SK-N-SH (cell line): ENCODE measurements around the gene TANC2. TPM values are rescaled to one million over a fixed set of nuclear protein-coding genes. Genes with fewer than 3 reads are reported as not detected.

Source experiments
- CTCF ChIA-PET: fragments of 300-600, 350-600 bp; formaldehyde crosslinking; extraction: SDS; loops from one replicate; lab custom pipeline; 2021; lab: Yijun Ruan, JAX
- POLR2A ChIA-PET: fragments of 350-600 bp; sonication (Branson Sonifier 250); formaldehyde crosslinking; extraction: SDS; loops from one replicate; lab custom pipeline; 2020; ENCODE audit warnings: antibody characterized with exemption, inconsistent platforms; lab: Yijun Ruan, JAX
- DNase-seq: peaks from one replicate; pipeline ENCODE4 v3.0.0; 2012
- H2AFZ ChIP-seq: fragments of 200-600 bp; sonication (generic); 2 replicates; pipeline ENCODE4 v1.8.1; 2016; ENCODE audit warnings: antibody characterized with exemption, mild to moderate bottlenecking, low read depth
- H3F3A ChIP-seq: fragments of 200-600 bp; sonication (generic); replicated peaks from 2 replicates; pipeline ENCODE3; 2016; ENCODE audit warnings: antibody characterized with exemption, mild to moderate bottlenecking; ENCODE audit not compliant: insufficient read depth
- H3K27ac ChIP-seq, 2 experiments: fragments of 200-500 bp in 1 of 2; fragments of 200-600 bp in 1 of 2; sonication (Bioruptor generic) in 1 of 2; sonication (generic), shearing (Covaris generic) in 1 of 2; 2 replicates each; pipeline versions ENCODE4 v1.5.1 to v1.6.1; 2014 to 2016; ENCODE audit warnings: low read depth in 2 of 2, inconsistent platforms in 1 of 2, low read length in 1 of 2, mild to moderate bottlenecking in 1 of 2, mixed read lengths in 1 of 2
- H3K27me3 ChIP-seq: fragments of 200-600 bp; sonication (generic), shearing (Covaris generic); 2 replicates; pipeline ENCODE4 v1.6.1; 2016; ENCODE audit warnings: mixed run types; ENCODE audit not compliant: insufficient read depth
- H3K36me3 ChIP-seq, 2 experiments: fragments of 200-500 bp in 1 of 2; fragments of 200-600 bp in 1 of 2; sonication (Bioruptor generic) in 1 of 2; sonication (generic) in 1 of 2; replicated peaks in 1 of 2; 2 replicates each; pipeline versions ENCODE3 to v1.5.1; 2014 to 2016; ENCODE audit warnings: low read length in 1 of 2, mild to moderate bottlenecking in 1 of 2; ENCODE audit not compliant: insufficient read depth in 2 of 2, control insufficient read depth in 1 of 2
- H3K4me1 ChIP-seq, 2 experiments: fragments of 200-500 bp in 1 of 2; fragments of 200-600 bp in 1 of 2; sonication (Bioruptor generic) in 1 of 2; sonication (generic), shearing (Covaris generic) in 1 of 2; 2 replicates each; pipeline versions ENCODE4 v1.5.1 to v1.6.1; 2014 to 2016; ENCODE audit warnings: low read depth in 1 of 2, low read length in 1 of 2, mixed run types in 1 of 2; ENCODE audit not compliant: insufficient read depth in 2 of 2, control insufficient read depth in 1 of 2
- H3K4me2 ChIP-seq: fragments of 200-600 bp; sonication (generic), shearing (Covaris generic); 2 replicates; pipeline ENCODE4 v1.6.1; 2017; ENCODE audit warnings: mixed run types
- H3K4me3 ChIP-seq, 2 experiments: fragments of 200-500 bp in 1 of 2; fragments of 200-600 bp in 1 of 2; sonication (Bioruptor generic) in 1 of 2; sonication (generic), shearing (Covaris generic) in 1 of 2; 2 replicates each; pipeline versions ENCODE4 v1.5.1 to v1.8.1; 2014 to 2016; ENCODE audit warnings: low read depth in 2 of 2, inconsistent platforms in 1 of 2, low read length in 1 of 2, mild to moderate bottlenecking in 1 of 2, mixed read lengths in 1 of 2, moderate library complexity in 1 of 2
- H3K79me2 ChIP-seq: fragments of 200-600 bp; sonication (generic); 2 replicates; pipeline ENCODE4 v1.8.1; 2017; ENCODE audit warnings: mild to moderate bottlenecking; ENCODE audit not compliant: insufficient read depth
- H3K9ac ChIP-seq: fragments of 200-600 bp; sonication (generic); 2 replicates; pipeline ENCODE4 v1.6.1; 2017; ENCODE audit warnings: mixed run types
- H3K9me2 ChIP-seq: fragments of 200-600 bp; sonication (generic); 2 replicates; pipeline ENCODE4 v1.6.1; 2017; ENCODE audit warnings: mixed run types
- H3K9me3 ChIP-seq: fragments of 200-600 bp; sonication (generic); 2 replicates; pipeline ENCODE4 v1.6.1; 2017; ENCODE audit warnings: mixed run types, mild to moderate bottlenecking, moderate library complexity
- H4K20me1 ChIP-seq: fragments of 200-600 bp; sonication (generic); 2 replicates; pipeline ENCODE4 v1.6.1; 2017; ENCODE audit warnings: mild to moderate bottlenecking, mixed run types; ENCODE audit not compliant: insufficient read depth
- ELF1 ChIP-seq: IDR thresholded peaks from 2 replicates; pipeline ENCODE4 v1.4.0; 2012
- EZH2phosphoT487 ChIP-seq: fragments of 200-600 bp; sonication (generic); IDR thresholded peaks from 2 replicates; pipeline ENCODE4 v1.6.1; 2017; ENCODE audit warnings: low read depth, mixed run types, mild to moderate bottlenecking, antibody characterized with exemption, moderate library complexity, borderline replicate concordance
- FOSL2 ChIP-seq: IDR thresholded peaks from 2 replicates; pipeline ENCODE4 v1.4.0; 2012; ENCODE audit warnings: low read depth, mild to moderate bottlenecking, moderate library complexity, borderline replicate concordance
- GABPA ChIP-seq: IDR thresholded peaks from 2 replicates; pipeline ENCODE4 v1.4.0; 2012; ENCODE audit warnings: low read depth, mild to moderate bottlenecking
- GATA2 ChIP-seq: sonication (generic); formaldehyde crosslinking; IDR thresholded peaks from 2 replicates; pipeline ENCODE4 v1.5.0; 2020; ENCODE audit warnings: mild to moderate bottlenecking, missing genetic modification reagents
- JUND ChIP-seq: IDR thresholded peaks from 2 replicates; pipeline ENCODE4 v1.4.0; 2012
- MEF2A ChIP-seq: IDR thresholded peaks from 2 replicates; pipeline ENCODE4 v1.4.0; 2012; ENCODE audit warnings: low read depth, borderline replicate concordance
- MXI1 ChIP-seq: IDR thresholded peaks from 2 replicates; pipeline ENCODE4 v1.6.1; 2012; ENCODE audit warnings: mild to moderate bottlenecking, low read depth, low read length, improper control_type of control experiment
- NFIC ChIP-seq: IDR thresholded peaks from 2 replicates; pipeline ENCODE4 v1.4.0; 2012; ENCODE audit warnings: borderline replicate concordance
- RAD21 ChIP-seq: IDR thresholded peaks from 2 replicates; pipeline ENCODE4 v1.6.1; 2012; ENCODE audit warnings: mild to moderate bottlenecking, low read length
- RFX5 ChIP-seq: IDR thresholded peaks from 2 replicates; pipeline ENCODE4 v1.6.1; 2012; ENCODE audit warnings: mild to moderate bottlenecking, improper control_type of control experiment, low read length
- RXRA ChIP-seq: IDR thresholded peaks from 2 replicates; pipeline ENCODE4 v1.4.0; 2012; ENCODE audit warnings: low read depth, mild to moderate bottlenecking, borderline replicate concordance
- SIN3A ChIP-seq: IDR thresholded peaks from 2 replicates; pipeline ENCODE4 v1.6.1; 2012; ENCODE audit warnings: low read depth, mild to moderate bottlenecking, low read length, moderate library complexity, borderline replicate concordance
- SMC3 ChIP-seq: IDR thresholded peaks from 2 replicates; pipeline ENCODE4 v1.6.1; 2012; ENCODE audit warnings: low read depth, low read length, improper control_type of control experiment
- TAF1 ChIP-seq: IDR thresholded peaks from 2 replicates; pipeline ENCODE4 v1.6.1; 2012; ENCODE audit warnings: low read depth, mild to moderate bottlenecking, low read length, moderate library complexity, borderline replicate concordance
- TEAD4 ChIP-seq: IDR thresholded peaks from 2 replicates; pipeline ENCODE4 v1.4.0; 2012; ENCODE audit warnings: mild to moderate bottlenecking, borderline replicate concordance; ENCODE audit not compliant: insufficient read depth
- USF2 ChIP-seq: fragments of 150-350 bp; IDR thresholded peaks from 2 replicates; pipeline ENCODE4 v1.6.1; 2017; ENCODE audit warnings: antibody characterized with exemption, low read length, low read depth, borderline replicate concordance
- WGBS: methylation state at CpG from one replicate; pipeline ENCODE4 v1.1.6; 2017; ENCODE audit warnings: low lambda C conversion rate; 5-methylcytosine and 5-hydroxymethylcytosine counted together
- polyA plus RNA-seq, 3 experiments: library from polyadenylated mRNA; depleted of rRNA; stranded (reverse); fragments of >200 nt; gene quantifications; 2 replicates each; pipeline ENCODE4 v1.2.3, GENCODE V29; 2012
- TF ChIP-seq, protein P1 (sequence below): fragments of 200-600 bp; sonication (generic); IDR thresholded peaks from 2 replicates; pipeline ENCODE4 v1.6.1; 2017; ENCODE audit warnings: antibody characterized with exemption, mild to moderate bottlenecking, moderate library complexity
- TF ChIP-seq, protein P2 (sequence below): IDR thresholded peaks from 2 replicates; pipeline ENCODE4; 2012
- TF ChIP-seq, protein P3 (sequence below): IDR thresholded peaks from 2 replicates; pipeline ENCODE4 v1.4.0; 2012; ENCODE audit warnings: low read depth, borderline replicate concordance

The TANC2 gene
- polyA plus RNA-seq, 1 of the 3 experiments (the other 2 are of a cell fraction): 23.0 TPM

DNA sequence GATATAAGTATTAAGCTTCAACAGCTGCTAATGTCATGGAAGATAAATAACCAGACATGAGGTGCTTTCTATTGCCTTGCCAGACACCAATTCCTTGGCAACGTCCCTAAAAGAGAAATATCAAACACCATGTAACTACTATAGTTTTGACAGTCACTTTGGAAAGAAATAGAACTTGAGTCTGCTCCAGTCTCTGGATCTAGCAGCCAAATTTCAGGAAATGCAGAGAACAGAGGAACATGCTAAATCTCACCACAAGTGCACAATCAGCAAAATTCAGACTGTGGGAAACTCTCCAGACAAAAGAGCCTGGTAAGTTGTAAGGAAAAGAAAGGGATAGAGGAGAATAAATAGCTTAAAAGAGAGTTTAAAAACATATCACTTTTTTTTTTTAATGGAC lies 28.4 kb upstream of the TANC2 start (continued):
- TF ChIP-seq TEAD4: no peak
- TF ChIP-seq SIN3A: no peak
- TF ChIP-seq, protein P1, sequence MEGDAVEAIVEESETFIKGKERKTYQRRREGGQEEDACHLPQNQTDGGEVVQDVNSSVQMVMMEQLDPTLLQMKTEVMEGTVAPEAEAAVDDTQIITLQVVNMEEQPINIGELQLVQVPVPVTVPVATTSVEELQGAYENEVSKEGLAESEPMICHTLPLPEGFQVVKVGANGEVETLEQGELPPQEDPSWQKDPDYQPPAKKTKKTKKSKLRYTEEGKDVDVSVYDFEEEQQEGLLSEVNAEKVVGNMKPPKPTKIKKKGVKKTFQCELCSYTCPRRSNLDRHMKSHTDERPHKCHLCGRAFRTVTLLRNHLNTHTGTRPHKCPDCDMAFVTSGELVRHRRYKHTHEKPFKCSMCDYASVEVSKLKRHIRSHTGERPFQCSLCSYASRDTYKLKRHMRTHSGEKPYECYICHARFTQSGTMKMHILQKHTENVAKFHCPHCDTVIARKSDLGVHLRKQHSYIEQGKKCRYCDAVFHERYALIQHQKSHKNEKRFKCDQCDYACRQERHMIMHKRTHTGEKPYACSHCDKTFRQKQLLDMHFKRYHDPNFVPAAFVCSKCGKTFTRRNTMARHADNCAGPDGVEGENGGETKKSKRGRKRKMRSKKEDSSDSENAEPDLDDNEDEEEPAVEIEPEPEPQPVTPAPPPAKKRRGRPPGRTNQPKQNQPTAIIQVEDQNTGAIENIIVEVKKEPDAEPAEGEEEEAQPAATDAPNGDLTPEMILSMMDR: no peak
- no peak for TF ChIP-seq ELF1
- no peak for TF ChIP-seq USF2

GRCh38 chr17:62941358-62941991 lies 24.6 kb upstream of the TANC2 start:
- Histone ChIP-seq H3K9ac (no peak overlapping the region), H3K27ac (no peak overlapping the region), H3K9me2 (no peaks in the 10 kb centered on the region), H3F3A (no peaks in the 10 kb centered on the region), H2AFZ (no peak overlapping the region), H3K27me3 (no peaks in the 10 kb centered on the region), H3K9me3 (peaks cover 23% of the 10 kb centered on the region; the same call in 1 of the 2 replicates), H4K20me1 (no peaks in the 10 kb centered on the region), H3K36me3 (no peaks in the 10 kb centered on the region), H3K79me2 (no peaks in the 10 kb centered on the region), H3K4me3 (no peak overlapping the region), H3K4me1 (no peaks in the 10 kb centered on the region), H3K4me2 (no peak overlapping the region)
- POLR2A ChIA-PET: no interaction called here
- WGBS: 49% methylated on average over 4 of the region's 4 CpGs
- CTCF ChIA-PET: interaction anchor here (1.0 to 2.3 kb wide), 3 partner anchors 18 to 465 kb away, joined by 3 to 7 read pairs (median 3); no protein-coding TSS in a partner anchor
- no peak for DNase-seq
- no peak for TF ChIP-seq ELF1
- no peak for TF ChIP-seq RFX5
- no peak for TF ChIP-seq FOSL2
- TF ChIP-seq, protein P2, sequence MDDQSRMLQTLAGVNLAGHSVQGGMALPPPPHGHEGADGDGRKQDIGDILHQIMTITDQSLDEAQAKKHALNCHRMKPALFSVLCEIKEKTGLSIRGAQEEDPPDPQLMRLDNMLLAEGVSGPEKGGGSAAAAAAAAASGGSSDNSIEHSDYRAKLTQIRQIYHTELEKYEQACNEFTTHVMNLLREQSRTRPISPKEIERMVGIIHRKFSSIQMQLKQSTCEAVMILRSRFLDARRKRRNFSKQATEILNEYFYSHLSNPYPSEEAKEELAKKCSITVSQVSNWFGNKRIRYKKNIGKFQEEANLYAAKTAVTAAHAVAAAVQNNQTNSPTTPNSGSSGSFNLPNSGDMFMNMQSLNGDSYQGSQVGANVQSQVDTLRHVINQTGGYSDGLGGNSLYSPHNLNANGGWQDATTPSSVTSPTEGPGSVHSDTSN: no peak
- no peak for TF ChIP-seq GABPA
- TF ChIP-seq GATA2 (CRISPR knock-in tag): no peak
- no peak for TF ChIP-seq JUND
- TF ChIP-seq TAF1: no peak
- TF ChIP-seq RAD21: no peak
- TF ChIP-seq MXI1: no peak
- TF ChIP-seq, protein P3, sequence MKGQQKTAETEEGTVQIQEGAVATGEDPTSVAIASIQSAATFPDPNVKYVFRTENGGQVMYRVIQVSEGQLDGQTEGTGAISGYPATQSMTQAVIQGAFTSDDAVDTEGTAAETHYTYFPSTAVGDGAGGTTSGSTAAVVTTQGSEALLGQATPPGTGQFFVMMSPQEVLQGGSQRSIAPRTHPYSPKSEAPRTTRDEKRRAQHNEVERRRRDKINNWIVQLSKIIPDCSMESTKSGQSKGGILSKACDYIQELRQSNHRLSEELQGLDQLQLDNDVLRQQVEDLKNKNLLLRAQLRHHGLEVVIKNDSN: no peak
- no peak for TF ChIP-seq MEF2A
- no peak for TF ChIP-seq NFIC
- no peak for TF ChIP-seq RXRA
- TF ChIP-seq SMC3: no peak
- no peak for TF ChIP-seq EZH2phosphoT487
- no peak for TF ChIP-seq SIN3A
